Renal cortical epithelial cell (primary cell): ENCODE data around the gene UMAD1. TPM values are rescaled to one million over a fixed set of nuclear protein-coding genes. Genes with fewer than 3 reads are reported as not detected.

Source experiments
- DNase-seq: peaks from one replicate; pipeline ENCODE4 v3.0.0-alpha.2; 2011; ENCODE audit warnings: low read depth
- total RNA-seq: library from RNA; depleted of rRNA; stranded (reverse); fragments of >200 nt; gene quantifications from 2 replicates; pipeline ENCODE4 v1.2.3, GENCODE V29; 2014

The UMAD1 gene
- total RNA-seq, 1 donor from 2014 or later, result 24.2 TPM

GRCh38 chr7:7883394-7883793 lies 242.8 kb downstream of the UMAD1 start:
- DNase-seq, result no peak

- no peak for DNase-seq
Measured at GRCh38 chr7:7884855-7885254, 244.3 kb downstream of the UMAD1 start.

- no peak for DNase-seq
Measured at GRCh38 chr7:7889791-7890568, 249.4 kb downstream of the UMAD1 start.

GRCh38 chr7:7895004-7895650 lies 254.6 kb downstream of the UMAD1 start:
- no peak for DNase-seq

- no peak for DNase-seq
Measured at GRCh38 chr7:7895754-7896153, 255.2 kb downstream of the UMAD1 start.

GRCh38 chr7:7897509-7897908 lies 257.0 kb downstream of the UMAD1 start:
- peak; percentile 42 for DNase-seq

GRCh38 chr7:7897949-7898515 lies 257.5 kb downstream of the UMAD1 start:
- no peak for DNase-seq

GRCh38 chr7:7902845-7903244 lies 262.3 kb downstream of the UMAD1 start:
- no peak for DNase-seq

- DNase-seq, result no peak
Measured at GRCh38 chr7:7907306-7907705, 266.8 kb downstream of the UMAD1 start.

GRCh38 chr7:7908622-7909145 lies 268.1 kb downstream of the UMAD1 start:
- no peak for DNase-seq

GRCh38 chr7:7909376-7909775 lies 268.8 kb downstream of the UMAD1 start:
- DNase-seq, result no peak

GRCh38 chr7:7911369-7912123 lies 271.0 kb downstream of the UMAD1 start:
- peak; percentile 71 for DNase-seq

- DNase-seq, result no peak
Measured at GRCh38 chr7:7912937-7913336, 272.4 kb downstream of the UMAD1 start.

- DNase-seq, result no peak
Measured at GRCh38 chr7:7913504-7913903, 273.0 kb downstream of the UMAD1 start.

GRCh38 chr7:7914547-7914946 lies 274.0 kb downstream of the UMAD1 start:
- no peak for DNase-seq

- DNase-seq, result no peak
Measured at GRCh38 chr7:7916064-7916463, 275.5 kb downstream of the UMAD1 start.

GRCh38 chr7:7917593-7917992 lies 277.0 kb downstream of the UMAD1 start:
- DNase-seq, result no peak

GRCh38 chr7:7918736-7919448 lies 278.3 kb downstream of the UMAD1 start:
- DNase-seq, result no peak

GRCh38 chr7:7919449-7919945 lies 278.9 kb downstream of the UMAD1 start:
- no peak for DNase-seq

- DNase-seq, result no peak
Measured at GRCh38 chr7:7920056-7920455, 279.5 kb downstream of the UMAD1 start.

GRCh38 chr7:7920481-7920880 lies 279.9 kb downstream of the UMAD1 start:
- peak; percentile 32 for DNase-seq
